Jurkat, Clone E6-1 (cell line): ENCODE data around the gene TRPC6. TPM values are rescaled to one million over a fixed set of nuclear protein-coding genes. Genes with fewer than 3 reads are reported as not detected.

ENCODE experiments used
- DNase-seq: peaks from one replicate; pipeline ENCODE4 v3.0.0-alpha.2; 2011; ENCODE audit warnings: low read depth, low spot score
- H3K4me3 ChIP-seq: 2 replicates; pipeline ENCODE4 v1.5.1; 2011; ENCODE audit warnings: mild to moderate bottlenecking, low read length, control low read depth, moderate library complexity
- polyA plus RNA-seq: library from polyadenylated mRNA; unstranded; fragments of >200 nt; gene quantifications from one replicate; pipeline ENCODE4 v1.2.1, GENCODE V29; 2012; ENCODE audit warnings: missing spikeins; ENCODE audit not compliant: insufficient read length, insufficient read depth

Gene TRPC6
- polyA plus RNA-seq = not detected

GRCh38 chr11:101583251-101584128 lies at the start of gene TRPC6:
TRPC6 (minus strand) TSS chr11:101584007; CDS start chr11:101583503, 504 bp downstream.
- DNase-seq = no peak
- H3K4me3 ChIP-seq = no peak within 1 kb of the TSS

DNA sequence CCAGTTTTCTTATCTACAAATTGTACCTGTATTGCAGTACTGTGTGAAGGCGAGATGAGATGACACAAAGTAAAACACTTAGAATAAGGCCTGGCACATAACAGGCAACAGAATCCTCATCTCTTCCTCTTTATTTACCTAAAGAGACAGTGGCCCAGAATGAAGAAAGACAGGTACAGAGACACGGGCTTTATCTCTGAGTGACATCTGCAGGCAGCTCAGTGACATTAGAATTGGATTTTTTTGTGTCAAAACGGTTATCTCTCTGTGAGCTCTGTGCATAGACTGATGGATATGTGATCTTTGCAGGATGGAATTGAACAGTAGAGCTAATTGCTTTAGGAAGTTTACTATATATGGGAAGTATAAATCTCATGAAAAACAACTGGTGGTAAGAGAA lies 36.2 kb upstream of the TRPC6 start:
- no peak overlapping the region for H3K4me3 ChIP-seq
- peak; percentile 18 for DNase-seq

- H3K4me3 ChIP-seq = no peak overlapping the region
- DNase-seq = no peak
These were observed 34.9 kb upstream of the TRPC6 start for GRCh38 chr11:101618709-101619108.

GRCh38 chr11:101617735-101618332 lies 34.0 kb upstream of the TRPC6 start:
- H3K4me3 ChIP-seq = no peak overlapping the region
- no peak for DNase-seq

DNA sequence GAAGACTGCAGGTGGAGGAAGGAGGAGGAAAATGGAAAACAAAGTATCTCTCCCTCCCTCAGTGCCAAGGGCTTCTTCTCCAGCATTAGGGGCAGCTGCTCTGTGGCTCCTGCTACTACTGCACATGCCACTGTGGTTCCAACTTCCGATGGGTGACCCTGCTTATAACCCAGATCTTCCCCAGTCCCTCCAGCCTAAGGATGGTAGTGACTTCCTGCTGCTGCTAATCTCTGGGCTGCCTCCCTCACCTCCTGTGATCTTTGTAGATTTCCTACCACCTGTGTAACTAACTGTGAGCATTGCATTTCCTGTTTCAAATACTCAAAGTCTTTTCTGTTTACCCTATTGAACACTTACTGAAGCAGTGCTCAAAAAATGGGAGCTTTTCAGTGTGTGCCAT lies 28.7 kb upstream of the TRPC6 start:
- DNase-seq = peak; percentile 93
- H3K4me3 ChIP-seq = 0 out of 2 replicates have a peak overlapping the region, but pooled peaks have one; percentile 0

DNA sequence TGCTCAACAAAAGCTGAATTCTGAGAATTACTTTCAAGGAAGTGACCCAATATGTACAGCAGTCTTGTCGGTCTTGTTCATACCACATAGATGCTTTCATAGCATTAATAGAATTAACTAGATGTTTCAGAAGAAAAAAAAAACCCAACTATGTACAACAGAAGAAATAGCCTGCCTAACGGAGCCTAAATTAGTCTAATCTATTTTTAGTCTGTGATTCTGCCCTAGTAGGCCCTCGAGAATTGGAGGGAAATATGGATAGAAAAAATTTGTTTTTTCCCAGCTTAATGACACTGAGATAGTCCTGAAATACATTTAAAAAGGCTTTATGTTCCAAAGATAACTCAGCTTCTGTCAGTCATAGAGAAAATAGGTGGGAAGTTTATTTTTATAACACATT lies 17.1 kb upstream of the TRPC6 start:
- no peak for DNase-seq
- no peak overlapping the region for H3K4me3 ChIP-seq

GRCh38 chr11:101586965-101587364 lies 3.2 kb upstream of the TRPC6 start:
- H3K4me3 ChIP-seq = no peak overlapping the region
- DNase-seq = no peak

DNA sequence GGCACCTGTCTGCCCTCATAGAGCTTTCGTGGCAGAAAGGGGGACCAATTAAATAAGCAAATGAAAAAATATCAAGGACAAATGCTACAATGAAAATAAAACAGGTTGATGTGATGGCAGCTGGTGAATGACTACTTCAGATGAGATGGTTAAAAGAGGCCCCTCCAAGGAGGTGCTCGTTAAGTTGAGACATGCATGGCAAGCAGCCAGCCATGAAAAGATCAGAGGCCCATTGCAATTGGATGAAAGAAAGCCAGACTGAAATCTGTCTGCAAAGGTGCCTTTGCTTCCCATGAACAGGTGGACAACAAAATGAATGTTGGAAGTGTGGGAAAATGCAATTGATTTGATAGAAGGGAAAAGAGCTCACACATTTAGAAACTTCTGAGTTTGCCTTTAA lies 848 bp upstream of the TRPC6 start:
- no peak for DNase-seq
- no peak overlapping the region for H3K4me3 ChIP-seq

GRCh38 chr11:101584129-101584515 lies 315 bp upstream of the TRPC6 start:
- H3K4me3 ChIP-seq = no peak overlapping the region
- DNase-seq = no peak

DNA sequence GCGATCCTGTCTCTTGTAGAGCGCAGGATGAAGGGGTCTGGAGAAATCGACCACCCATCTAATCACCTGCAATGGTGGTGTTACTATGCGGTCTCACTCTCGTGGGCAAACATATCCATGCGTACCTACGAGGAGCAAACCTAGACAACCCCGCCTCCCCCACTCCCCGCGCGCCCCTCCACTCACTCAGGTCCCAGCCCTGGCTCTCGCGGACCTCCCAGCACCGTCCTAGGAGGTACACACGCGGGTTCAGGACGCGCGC lies 887 bp downstream of the TRPC6 start:
- no peak for DNase-seq
- no peak overlapping the region for H3K4me3 ChIP-seq

- DNase-seq = no peak
- no peak overlapping the region for H3K4me3 ChIP-seq
These were observed 1.4 kb downstream of the TRPC6 start for GRCh38 chr11:101582236-101582988.

DNA sequence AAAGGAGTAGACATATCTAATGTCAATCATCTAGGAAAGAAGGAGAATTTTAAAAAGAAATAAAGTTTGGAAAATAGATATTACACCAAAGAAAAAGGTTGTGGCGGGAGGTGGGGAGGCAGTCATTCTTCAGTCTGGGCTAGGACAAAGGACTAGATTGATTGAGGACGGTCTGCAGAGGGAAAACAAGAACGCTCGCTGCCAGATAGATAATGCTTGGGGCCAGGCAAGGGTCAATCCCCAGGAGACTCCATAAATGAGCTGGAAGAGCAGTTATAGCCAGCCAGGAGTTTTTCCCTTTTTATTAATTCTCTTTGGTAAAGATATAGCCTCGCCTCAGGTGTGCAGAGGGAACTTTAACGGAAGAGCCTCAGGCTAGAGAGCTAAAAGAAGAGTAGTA lies 6.3 kb downstream of the TRPC6 start:
- DNase-seq = no peak
- H3K4me3 ChIP-seq = no peak overlapping the region

- no peak for DNase-seq
- no peak overlapping the region for H3K4me3 ChIP-seq
These were observed 7.4 kb downstream of the TRPC6 start for GRCh38 chr11:101576456-101576855.

- H3K4me3 ChIP-seq = no peak overlapping the region
- no peak for DNase-seq
These were observed 8.9 kb downstream of the TRPC6 start for GRCh38 chr11:101574886-101575285.

DNA sequence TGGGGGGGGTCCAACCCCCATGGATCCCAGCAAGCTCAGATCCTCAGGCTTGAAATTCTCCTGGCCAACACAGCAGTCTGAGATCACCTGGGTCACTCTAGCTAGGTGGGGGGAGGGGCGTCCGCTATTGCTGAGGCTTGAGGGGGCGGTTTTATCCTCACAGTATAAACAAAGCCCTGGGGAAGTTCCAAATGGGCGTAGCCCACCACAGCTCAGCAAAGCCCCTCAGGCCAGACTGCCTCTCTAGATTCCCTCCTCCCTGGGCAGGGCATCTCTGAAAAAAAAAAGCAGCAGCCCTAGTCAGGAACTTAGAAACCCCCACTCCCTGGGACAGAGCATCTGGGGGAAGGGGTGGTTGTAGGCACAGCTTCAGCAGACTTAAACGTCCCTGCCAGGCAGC lies 16.7 kb downstream of the TRPC6 start:
- H3K4me3 ChIP-seq = no peak overlapping the region

DNA sequence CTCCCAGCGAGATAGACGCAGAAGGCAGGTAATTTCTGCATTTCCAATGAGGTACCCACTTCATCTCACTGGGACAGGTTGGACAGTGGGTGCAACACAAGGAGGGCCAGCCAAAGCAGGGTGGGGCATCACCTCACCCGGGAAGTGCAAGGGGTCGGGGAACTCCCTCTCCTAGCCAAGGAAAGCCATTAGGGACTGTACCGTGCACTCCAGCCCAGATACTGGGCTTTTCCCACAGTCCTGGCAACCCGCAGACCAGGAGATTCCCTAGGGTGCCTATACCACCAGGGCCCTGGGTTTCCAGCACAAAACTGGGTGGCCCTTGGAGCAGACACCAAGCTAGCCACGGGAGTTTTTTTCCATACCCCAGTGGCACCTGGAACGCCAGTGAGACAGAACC lies 17.2 kb downstream of the TRPC6 start:
- H3K4me3 ChIP-seq = no peak overlapping the region
- no peak for DNase-seq

More for the DNA sequence above, 16.7 kb downstream of the TRPC6 start:
- DNase-seq = no peak

- DNase-seq = no peak
- no peak overlapping the region for H3K4me3 ChIP-seq
These were observed 20.6 kb downstream of the TRPC6 start for GRCh38 chr11:101563166-101563565.

GRCh38 chr11:101555366-101555765 lies 28.4 kb downstream of the TRPC6 start:
- H3K4me3 ChIP-seq = no peak overlapping the region

DNA sequence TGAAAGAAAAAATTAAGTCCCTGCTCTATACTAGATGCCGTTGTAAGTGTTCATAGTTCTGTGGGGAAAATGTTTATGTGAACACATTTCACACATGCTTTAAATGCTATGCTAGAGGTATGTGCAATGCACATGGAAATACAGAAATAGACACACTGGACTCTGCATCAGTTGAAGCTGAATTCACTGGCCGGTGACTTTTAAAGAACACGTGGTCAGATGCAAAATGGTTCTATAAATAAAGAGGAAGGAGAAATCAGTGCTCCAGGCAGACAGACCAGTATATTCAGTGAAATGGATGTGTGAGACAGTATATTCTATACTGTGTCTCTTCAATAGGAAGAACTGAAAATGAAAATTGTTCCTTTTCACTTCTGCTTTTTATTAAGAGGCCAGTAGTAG lies 29.9 kb downstream of the TRPC6 start:
- no peak for DNase-seq
- H3K4me3 ChIP-seq = no peak overlapping the region

More at GRCh38 chr11:101555366-101555765, 28.4 kb downstream of the TRPC6 start:
- no peak for DNase-seq

- DNase-seq = no peak
- no peak overlapping the region for H3K4me3 ChIP-seq
These were observed 30.9 kb downstream of the TRPC6 start for GRCh38 chr11:101552888-101553287.
